K562 (cell line): ENCODE results near the gene C22orf42.

Experiments used
- HDAC2 ChIP-seq: fragments of 450-650 bp; IDR thresholded peaks from 2 replicates; pipeline ENCODE4 v1.6.1; 2016; ENCODE audit warnings: mild to moderate bottlenecking
- L3MBTL2 ChIP-seq: fragments of 450-650 bp; IDR thresholded peaks from 2 replicates; pipeline ENCODE4 v1.6.1; 2016; ENCODE audit warnings: mild to moderate bottlenecking, moderate library complexity
- NR1H2 ChIP-seq: sonication (generic); formaldehyde crosslinking; IDR thresholded peaks from 2 replicates; pipeline ENCODE4 v1.4.0; 2020; ENCODE audit warnings: mild to moderate bottlenecking, missing genetic modification reagents
- POLR2A ChIP-seq: fragments of 450-650 bp; conservative IDR thresholded peaks from 2 replicates; pipeline ENCODE4 v1.6.1; 2016
- TF ChIP-seq, protein P1 (sequence below), 2 experiments: fragments of 450-650 bp; IDR thresholded peaks; 2 replicates each; pipeline ENCODE4 v1.6.1; 2018; ENCODE audit warnings: mild to moderate bottlenecking in 2 of 2, low read depth in 1 of 2; ENCODE audit not compliant: partially characterized antibody in 2 of 2
- TF ChIP-seq, protein P2 (sequence below), 3 experiments: IDR thresholded peaks in 2 of 3; conservative IDR thresholded peaks in 1 of 3; 2 replicates each; pipeline ENCODE4 v1.5.1; 2011 to 2012; ENCODE audit warnings: low read length in 3 of 3, mild to moderate bottlenecking in 3 of 3, control low read depth in 2 of 3, improper control_type of control experiment in 1 of 3, inconsistent platforms in 1 of 3, low read depth in 1 of 3, mixed read lengths in 1 of 3, moderate library complexity in 1 of 3; ENCODE audit not compliant: insufficient read depth in 2 of 3
- TF ChIP-seq, protein P3 (sequence below): sonication (generic); formaldehyde crosslinking; IDR thresholded peaks from 2 replicates; pipeline ENCODE4 v1.5.0; 2020; ENCODE audit warnings: missing genetic modification reagents
- TF ChIP-seq, protein P4 (sequence below): fragments of 450-650 bp; conservative IDR thresholded peaks from 2 replicates; pipeline ENCODE4 v1.6.1; 2016; ENCODE audit warnings: missing genetic modification characterization, low read depth, mild to moderate bottlenecking, missing compliant biosample characterization, moderate library complexity
- TF ChIP-seq, protein P5 (sequence below): fragments of 250-450 bp; sonication (Bioruptor Pico); IDR thresholded peaks from 2 replicates; pipeline ENCODE4 v1.9.0; 2021; ENCODE audit warnings: mild to moderate bottlenecking, inconsistent platforms
- TF ChIP-seq, protein P6 (sequence below), 2 experiments: fragments of 450-650 bp in 1 of 2; sonication (generic) in 1 of 2; formaldehyde crosslinking; conservative IDR thresholded peaks; 2 replicates each; pipeline versions ENCODE4 v1.4.0 to v1.8.1; 2020 to 2022; ENCODE audit warnings: mild to moderate bottlenecking in 1 of 2, missing genetic modification reagents in 1 of 2
- TF ChIP-seq, protein P7 (sequence below): sonication (generic); formaldehyde crosslinking; IDR thresholded peaks from 2 replicates; pipeline ENCODE4 v1.8.1; 2023; ENCODE audit warnings: mild to moderate bottlenecking, missing genetic modification reagents

DNA sequence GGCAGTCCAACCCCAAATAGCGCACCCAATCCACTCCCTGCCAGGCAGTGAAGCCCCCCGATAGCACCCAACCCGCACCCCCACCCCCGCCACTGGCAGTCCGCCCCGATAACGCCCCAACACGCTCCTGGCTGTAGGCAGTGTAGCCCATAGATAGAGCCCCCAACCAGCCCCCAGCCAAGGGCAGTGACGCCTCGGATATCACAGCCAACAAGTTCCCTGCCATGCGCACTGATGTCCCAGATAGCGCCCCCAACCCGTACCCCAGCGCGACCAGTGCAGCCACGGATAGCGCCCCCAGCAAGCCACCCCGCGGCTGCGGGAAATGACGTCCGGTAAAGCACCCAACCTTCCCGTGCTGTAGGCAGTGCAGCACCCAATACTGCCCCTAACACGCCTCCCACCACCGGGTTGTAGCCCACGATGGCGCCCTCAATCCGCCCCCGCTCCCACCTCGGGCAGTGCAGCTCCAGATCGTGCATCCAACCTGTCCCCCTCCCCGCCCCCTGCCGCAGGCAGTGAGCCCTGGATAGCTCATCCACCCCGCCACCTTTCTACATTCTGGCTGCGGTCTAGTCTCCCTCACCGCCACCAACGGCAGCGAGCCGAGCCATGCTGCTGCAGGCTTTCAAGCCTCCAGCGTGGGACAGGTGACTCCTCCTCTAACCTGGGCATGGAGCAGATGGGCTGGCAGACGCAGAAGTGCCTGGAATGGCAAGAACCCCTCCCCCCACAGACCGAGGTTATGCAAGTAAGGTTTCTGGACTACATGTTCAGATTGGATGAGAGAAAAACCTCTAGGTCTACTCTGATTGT, 45.1 kb upstream of the C22orf42 start:
- TF ChIP-seq, protein P1, sequence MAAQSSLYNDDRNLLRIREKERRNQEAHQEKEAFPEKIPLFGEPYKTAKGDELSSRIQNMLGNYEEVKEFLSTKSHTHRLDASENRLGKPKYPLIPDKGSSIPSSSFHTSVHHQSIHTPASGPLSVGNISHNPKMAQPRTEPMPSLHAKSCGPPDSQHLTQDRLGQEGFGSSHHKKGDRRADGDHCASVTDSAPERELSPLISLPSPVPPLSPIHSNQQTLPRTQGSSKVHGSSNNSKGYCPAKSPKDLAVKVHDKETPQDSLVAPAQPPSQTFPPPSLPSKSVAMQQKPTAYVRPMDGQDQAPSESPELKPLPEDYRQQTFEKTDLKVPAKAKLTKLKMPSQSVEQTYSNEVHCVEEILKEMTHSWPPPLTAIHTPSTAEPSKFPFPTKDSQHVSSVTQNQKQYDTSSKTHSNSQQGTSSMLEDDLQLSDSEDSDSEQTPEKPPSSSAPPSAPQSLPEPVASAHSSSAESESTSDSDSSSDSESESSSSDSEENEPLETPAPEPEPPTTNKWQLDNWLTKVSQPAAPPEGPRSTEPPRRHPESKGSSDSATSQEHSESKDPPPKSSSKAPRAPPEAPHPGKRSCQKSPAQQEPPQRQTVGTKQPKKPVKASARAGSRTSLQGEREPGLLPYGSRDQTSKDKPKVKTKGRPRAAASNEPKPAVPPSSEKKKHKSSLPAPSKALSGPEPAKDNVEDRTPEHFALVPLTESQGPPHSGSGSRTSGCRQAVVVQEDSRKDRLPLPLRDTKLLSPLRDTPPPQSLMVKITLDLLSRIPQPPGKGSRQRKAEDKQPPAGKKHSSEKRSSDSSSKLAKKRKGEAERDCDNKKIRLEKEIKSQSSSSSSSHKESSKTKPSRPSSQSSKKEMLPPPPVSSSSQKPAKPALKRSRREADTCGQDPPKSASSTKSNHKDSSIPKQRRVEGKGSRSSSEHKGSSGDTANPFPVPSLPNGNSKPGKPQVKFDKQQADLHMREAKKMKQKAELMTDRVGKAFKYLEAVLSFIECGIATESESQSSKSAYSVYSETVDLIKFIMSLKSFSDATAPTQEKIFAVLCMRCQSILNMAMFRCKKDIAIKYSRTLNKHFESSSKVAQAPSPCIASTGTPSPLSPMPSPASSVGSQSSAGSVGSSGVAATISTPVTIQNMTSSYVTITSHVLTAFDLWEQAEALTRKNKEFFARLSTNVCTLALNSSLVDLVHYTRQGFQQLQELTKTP (IDR thresholded peaks at IDR 0.05; ENCODE audit: low read depth in 1 of 2, partially characterized antibody in 2 of 2), result no peak
- TF ChIP-seq, protein P2, sequence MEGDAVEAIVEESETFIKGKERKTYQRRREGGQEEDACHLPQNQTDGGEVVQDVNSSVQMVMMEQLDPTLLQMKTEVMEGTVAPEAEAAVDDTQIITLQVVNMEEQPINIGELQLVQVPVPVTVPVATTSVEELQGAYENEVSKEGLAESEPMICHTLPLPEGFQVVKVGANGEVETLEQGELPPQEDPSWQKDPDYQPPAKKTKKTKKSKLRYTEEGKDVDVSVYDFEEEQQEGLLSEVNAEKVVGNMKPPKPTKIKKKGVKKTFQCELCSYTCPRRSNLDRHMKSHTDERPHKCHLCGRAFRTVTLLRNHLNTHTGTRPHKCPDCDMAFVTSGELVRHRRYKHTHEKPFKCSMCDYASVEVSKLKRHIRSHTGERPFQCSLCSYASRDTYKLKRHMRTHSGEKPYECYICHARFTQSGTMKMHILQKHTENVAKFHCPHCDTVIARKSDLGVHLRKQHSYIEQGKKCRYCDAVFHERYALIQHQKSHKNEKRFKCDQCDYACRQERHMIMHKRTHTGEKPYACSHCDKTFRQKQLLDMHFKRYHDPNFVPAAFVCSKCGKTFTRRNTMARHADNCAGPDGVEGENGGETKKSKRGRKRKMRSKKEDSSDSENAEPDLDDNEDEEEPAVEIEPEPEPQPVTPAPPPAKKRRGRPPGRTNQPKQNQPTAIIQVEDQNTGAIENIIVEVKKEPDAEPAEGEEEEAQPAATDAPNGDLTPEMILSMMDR (IDR thresholded peaks at IDR 0.05 in 2 of 3, conservative IDR thresholded peaks at IDR 0.05 in 1 of 3; ENCODE audit: insufficient read depth in 2 of 3, low read depth in 1 of 3, low read length in 3 of 3), result no peak
- TF ChIP-seq, protein P3, sequence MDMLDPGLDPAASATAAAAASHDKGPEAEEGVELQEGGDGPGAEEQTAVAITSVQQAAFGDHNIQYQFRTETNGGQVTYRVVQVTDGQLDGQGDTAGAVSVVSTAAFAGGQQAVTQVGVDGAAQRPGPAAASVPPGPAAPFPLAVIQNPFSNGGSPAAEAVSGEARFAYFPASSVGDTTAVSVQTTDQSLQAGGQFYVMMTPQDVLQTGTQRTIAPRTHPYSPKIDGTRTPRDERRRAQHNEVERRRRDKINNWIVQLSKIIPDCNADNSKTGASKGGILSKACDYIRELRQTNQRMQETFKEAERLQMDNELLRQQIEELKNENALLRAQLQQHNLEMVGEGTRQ (CRISPR knock-in tag), result no peak
- TF ChIP-seq, protein P4, sequence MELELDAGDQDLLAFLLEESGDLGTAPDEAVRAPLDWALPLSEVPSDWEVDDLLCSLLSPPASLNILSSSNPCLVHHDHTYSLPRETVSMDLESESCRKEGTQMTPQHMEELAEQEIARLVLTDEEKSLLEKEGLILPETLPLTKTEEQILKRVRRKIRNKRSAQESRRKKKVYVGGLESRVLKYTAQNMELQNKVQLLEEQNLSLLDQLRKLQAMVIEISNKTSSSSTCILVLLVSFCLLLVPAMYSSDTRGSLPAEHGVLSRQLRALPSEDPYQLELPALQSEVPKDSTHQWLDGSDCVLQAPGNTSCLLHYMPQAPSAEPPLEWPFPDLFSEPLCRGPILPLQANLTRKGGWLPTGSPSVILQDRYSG (tag), result no peak
- TF ChIP-seq, protein P5, sequence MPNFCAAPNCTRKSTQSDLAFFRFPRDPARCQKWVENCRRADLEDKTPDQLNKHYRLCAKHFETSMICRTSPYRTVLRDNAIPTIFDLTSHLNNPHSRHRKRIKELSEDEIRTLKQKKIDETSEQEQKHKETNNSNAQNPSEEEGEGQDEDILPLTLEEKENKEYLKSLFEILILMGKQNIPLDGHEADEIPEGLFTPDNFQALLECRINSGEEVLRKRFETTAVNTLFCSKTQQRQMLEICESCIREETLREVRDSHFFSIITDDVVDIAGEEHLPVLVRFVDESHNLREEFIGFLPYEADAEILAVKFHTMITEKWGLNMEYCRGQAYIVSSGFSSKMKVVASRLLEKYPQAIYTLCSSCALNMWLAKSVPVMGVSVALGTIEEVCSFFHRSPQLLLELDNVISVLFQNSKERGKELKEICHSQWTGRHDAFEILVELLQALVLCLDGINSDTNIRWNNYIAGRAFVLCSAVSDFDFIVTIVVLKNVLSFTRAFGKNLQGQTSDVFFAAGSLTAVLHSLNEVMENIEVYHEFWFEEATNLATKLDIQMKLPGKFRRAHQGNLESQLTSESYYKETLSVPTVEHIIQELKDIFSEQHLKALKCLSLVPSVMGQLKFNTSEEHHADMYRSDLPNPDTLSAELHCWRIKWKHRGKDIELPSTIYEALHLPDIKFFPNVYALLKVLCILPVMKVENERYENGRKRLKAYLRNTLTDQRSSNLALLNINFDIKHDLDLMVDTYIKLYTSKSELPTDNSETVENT, result no peak
- no peak for TF ChIP-seq POLR2A
- no peak for TF ChIP-seq L3MBTL2
- TF ChIP-seq, protein P6, sequence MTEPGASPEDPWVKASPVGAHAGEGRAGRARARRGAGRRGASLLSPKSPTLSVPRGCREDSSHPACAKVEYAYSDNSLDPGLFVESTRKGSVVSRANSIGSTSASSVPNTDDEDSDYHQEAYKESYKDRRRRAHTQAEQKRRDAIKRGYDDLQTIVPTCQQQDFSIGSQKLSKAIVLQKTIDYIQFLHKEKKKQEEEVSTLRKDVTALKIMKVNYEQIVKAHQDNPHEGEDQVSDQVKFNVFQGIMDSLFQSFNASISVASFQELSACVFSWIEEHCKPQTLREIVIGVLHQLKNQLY (CRISPR knock-in tag; conservative IDR thresholded peaks at IDR 0.05), result no peak
- TF ChIP-seq NR1H2 (CRISPR knock-in tag), result no peak
- TF ChIP-seq, protein P7, sequence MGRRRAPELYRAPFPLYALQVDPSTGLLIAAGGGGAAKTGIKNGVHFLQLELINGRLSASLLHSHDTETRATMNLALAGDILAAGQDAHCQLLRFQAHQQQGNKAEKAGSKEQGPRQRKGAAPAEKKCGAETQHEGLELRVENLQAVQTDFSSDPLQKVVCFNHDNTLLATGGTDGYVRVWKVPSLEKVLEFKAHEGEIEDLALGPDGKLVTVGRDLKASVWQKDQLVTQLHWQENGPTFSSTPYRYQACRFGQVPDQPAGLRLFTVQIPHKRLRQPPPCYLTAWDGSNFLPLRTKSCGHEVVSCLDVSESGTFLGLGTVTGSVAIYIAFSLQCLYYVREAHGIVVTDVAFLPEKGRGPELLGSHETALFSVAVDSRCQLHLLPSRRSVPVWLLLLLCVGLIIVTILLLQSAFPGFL (CRISPR knock-in tag), result no peak
- no peak for TF ChIP-seq HDAC2
